ENCODE data around the gene ATP6V0B.

Gene ATP6V0B

DNA sequence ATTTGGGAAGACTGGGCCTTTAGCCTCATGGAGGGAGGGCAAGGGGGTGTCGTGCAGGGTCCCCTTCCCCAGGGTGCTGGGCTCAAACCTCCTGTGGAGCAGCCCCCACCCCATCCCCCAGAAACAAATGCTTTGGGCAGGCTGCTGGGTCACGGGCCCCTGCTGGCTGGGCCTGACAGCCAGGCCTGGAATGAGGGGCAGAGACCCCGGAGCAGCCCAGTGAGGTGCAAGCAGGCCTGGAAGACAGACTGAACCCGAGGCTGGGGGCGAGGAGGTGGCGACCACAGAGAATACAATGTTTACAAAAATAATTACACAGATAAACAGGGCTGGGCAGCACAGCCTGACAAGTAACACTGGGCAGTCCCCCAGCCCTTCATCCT lies 22.0 kb downstream of the ATP6V0B start:
- H3K9me3 Mint-ChIP-seq: no peaks in the 10 kb centered on the region
- H3K4me1 Mint-ChIP-seq: peaks cover 45% of the 10 kb centered on the region
- H3K27me3 Mint-ChIP-seq (ENCODE audit: low read depth, poor library complexity): peaks cover 6% of the 10 kb centered on the region
- H3K27ac Mint-ChIP-seq: no peak overlapping the region
- TF ChIP-seq, protein P1, sequence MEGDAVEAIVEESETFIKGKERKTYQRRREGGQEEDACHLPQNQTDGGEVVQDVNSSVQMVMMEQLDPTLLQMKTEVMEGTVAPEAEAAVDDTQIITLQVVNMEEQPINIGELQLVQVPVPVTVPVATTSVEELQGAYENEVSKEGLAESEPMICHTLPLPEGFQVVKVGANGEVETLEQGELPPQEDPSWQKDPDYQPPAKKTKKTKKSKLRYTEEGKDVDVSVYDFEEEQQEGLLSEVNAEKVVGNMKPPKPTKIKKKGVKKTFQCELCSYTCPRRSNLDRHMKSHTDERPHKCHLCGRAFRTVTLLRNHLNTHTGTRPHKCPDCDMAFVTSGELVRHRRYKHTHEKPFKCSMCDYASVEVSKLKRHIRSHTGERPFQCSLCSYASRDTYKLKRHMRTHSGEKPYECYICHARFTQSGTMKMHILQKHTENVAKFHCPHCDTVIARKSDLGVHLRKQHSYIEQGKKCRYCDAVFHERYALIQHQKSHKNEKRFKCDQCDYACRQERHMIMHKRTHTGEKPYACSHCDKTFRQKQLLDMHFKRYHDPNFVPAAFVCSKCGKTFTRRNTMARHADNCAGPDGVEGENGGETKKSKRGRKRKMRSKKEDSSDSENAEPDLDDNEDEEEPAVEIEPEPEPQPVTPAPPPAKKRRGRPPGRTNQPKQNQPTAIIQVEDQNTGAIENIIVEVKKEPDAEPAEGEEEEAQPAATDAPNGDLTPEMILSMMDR (IDR thresholded peaks at IDR 0.05): no peak
- DNase-seq: no peak
- H3K4me3 Mint-ChIP-seq: no peak overlapping the region
- peaks cover 6% of the 10 kb centered on the region for H3K36me3 Mint-ChIP-seq (ENCODE audit: low read depth)

- peaks cover 6% of the 10 kb centered on the region for H3K27me3 Mint-ChIP-seq (ENCODE audit: low read depth, poor library complexity)
- H3K36me3 Mint-ChIP-seq (ENCODE audit: low read depth): peaks cover 11% of the 10 kb centered on the region
- H3K27ac Mint-ChIP-seq: no peak overlapping the region
- DNase-seq: no peak
- H3K4me1 Mint-ChIP-seq: peaks cover 40% of the 10 kb centered on the region
- H3K9me3 Mint-ChIP-seq: no peaks in the 10 kb centered on the region
- H3K4me3 Mint-ChIP-seq: no peak overlapping the region
- TF ChIP-seq, protein P1 (IDR thresholded peaks at IDR 0.05): no peak
Measured at GRCh38 chr1:43997295-43997999, 22.7 kb downstream of the ATP6V0B start.

DNA sequence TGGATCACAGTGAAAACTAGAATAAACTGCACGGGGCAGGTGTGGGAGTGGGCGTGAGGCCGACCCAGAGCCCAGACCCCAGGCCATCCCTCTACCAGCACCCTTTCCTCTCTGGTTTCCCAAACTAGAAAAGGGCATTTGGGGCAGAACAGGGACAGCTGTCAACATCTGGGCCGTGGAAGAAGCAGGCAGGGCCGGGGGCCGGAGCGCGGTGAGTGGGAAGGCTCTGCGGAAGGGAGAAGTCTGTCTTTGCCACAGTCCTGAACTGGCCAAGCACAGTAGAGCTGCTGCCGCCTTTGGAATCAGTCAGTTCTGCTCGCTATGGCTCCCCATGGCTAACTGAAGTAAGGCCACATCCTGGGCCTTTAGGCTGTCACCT lies 23.2 kb downstream of the ATP6V0B start:
- Mint-ChIP-seq H3K27me3 (ENCODE audit: low read depth, poor library complexity) (peaks cover 3% of the 10 kb centered on the region), H3K4me1 (peaks cover 34% of the 10 kb centered on the region), H3K27ac (no peak overlapping the region), H3K4me3 (no peak overlapping the region), H3K36me3 (ENCODE audit: low read depth) (peaks cover 11% of the 10 kb centered on the region), H3K9me3 (no peaks in the 10 kb centered on the region)
- DNase-seq: no peak
- TF ChIP-seq, protein P1 (IDR thresholded peaks at IDR 0.05): no peak

DNA sequence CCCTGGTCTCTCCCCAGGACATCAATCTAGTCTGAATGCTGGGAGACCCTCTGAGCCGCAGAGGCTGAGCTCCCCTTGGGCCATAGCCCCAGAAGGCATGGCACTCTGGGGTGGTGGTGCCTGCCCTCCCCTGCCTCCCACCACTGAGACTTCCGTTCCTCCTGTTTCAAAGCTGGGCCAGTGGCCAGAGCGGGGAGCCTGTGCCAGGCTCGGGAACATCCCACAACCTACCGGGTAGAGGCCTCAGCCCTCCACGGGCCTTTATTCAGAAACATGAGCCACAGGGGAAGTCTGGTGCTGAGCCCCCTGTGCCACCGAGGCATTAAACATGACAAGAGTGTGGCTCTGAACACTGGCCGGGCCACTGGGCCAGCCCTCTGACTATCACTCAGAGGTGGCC lies 24.7 kb downstream of the ATP6V0B start:
- Mint-ChIP-seq H3K4me1 (peaks cover 29% of the 10 kb centered on the region), H3K4me3 (no peak overlapping the region), H3K36me3 (ENCODE audit: low read depth) (peaks cover 11% of the 10 kb centered on the region), H3K27me3 (ENCODE audit: low read depth, poor library complexity) (no peaks in the 10 kb centered on the region), H3K9me3 (no peaks in the 10 kb centered on the region), H3K27ac (no peak overlapping the region)
- TF ChIP-seq, protein P1 (IDR thresholded peaks at IDR 0.05): no peak
- no peak for DNase-seq

GRCh38 chr1:44000122-44000665 lies 25.4 kb downstream of the ATP6V0B start:
- Mint-ChIP-seq H3K27me3 (ENCODE audit: low read depth, poor library complexity) (no peaks in the 10 kb centered on the region), H3K4me1 (peaks cover 30% of the 10 kb centered on the region), H3K9me3 (no peaks in the 10 kb centered on the region), H3K27ac (peak overlapping the region; percentile 51), H3K36me3 (ENCODE audit: low read depth) (peaks cover 11% of the 10 kb centered on the region), H3K4me3 (no peak overlapping the region)
- no peak for DNase-seq
- TF ChIP-seq, protein P1 (IDR thresholded peaks at IDR 0.05): no peak

GRCh38 chr1:44002165-44002564 lies 27.4 kb downstream of the ATP6V0B start:
- no peaks in the 10 kb centered on the region for H3K9me3 Mint-ChIP-seq
- peaks cover 18% of the 10 kb centered on the region for H3K4me1 Mint-ChIP-seq

More at GRCh38 chr1:44002165-44002564, 27.4 kb downstream of the ATP6V0B start:
- Mint-ChIP-seq H3K36me3 (ENCODE audit: low read depth) (peaks cover 18% of the 10 kb centered on the region), H3K4me3 (no peak overlapping the region), H3K27me3 (ENCODE audit: low read depth, poor library complexity) (no peaks in the 10 kb centered on the region), H3K27ac (no peak overlapping the region)
- TF ChIP-seq, protein P1 (IDR thresholded peaks at IDR 0.05): no peak
- DNase-seq: no peak
